GM21825 (cell line): ENCODE results near the gene GPR37L1.
"Not testable (repeated sequence)": the region's sequence is repeated elsewhere in the genome, so short reads cannot be mapped to it uniquely, and the experiment has no call there.

ENCODE experiments used
- ATAC-seq: cut with Tn5 transposase; IDR thresholded peaks from one replicate; pipeline ENCODE4 v1.9.1; 2021; ENCODE audit warnings: mild to moderate bottlenecking, moderate library complexity; ENCODE audit not compliant: unreplicated experiment

GPR37L1 gene

GRCh38 chr1:202133001-202133400 is 10.3 kb downstream of the GPR37L1 start:
- no peak for ATAC-seq

DNA sequence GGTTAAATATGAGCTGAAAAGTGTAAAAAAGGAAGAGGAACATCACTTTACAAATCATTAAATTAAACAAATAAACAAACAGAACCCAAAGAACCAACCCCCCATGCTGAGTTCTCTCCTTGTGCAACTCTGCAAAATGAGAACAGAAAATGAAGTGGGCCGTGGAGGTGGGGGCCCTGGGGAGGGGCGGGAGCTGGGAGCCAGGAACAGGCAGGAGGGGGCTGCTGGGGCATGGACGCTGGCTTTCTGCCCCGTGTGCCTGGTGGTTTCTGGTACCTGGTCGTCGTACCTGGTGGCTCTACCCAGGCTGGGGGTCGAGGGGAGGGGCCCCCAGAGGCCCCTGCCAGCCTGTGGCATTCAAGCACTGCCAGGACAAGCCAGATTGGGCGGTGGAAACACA is 10.8 kb downstream of the GPR37L1 start:
- no peak for ATAC-seq

GRCh38 chr1:202133989-202134388 is 11.3 kb downstream of the GPR37L1 start:
- no peak for ATAC-seq

DNA sequence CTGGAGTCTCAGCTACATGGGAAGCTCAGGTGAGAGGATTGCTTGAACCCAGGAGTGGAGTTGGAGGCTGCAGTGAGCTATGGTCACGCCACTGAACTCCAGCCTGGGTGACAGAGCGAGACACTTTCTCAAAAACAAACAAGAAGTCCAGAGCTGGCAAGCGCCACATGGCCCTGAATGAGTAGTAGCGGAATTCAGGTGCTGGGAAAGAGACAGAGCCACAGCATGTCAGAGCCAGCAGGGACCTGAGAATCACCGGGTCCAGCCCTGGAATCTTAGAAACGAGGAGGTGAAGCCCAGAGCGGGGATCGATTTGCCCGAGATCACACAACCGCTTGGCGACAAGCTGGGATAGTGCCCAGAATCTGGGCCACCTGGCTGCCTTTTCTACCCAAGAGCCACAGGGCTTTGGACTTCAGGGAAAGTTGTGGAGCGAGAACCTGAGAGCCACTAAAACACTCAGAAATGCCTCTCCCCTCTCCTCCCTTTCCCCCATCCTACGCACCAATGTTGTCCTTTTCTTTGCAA is 12.0 kb downstream of the GPR37L1 start:
- ATAC-seq: no peak

DNA sequence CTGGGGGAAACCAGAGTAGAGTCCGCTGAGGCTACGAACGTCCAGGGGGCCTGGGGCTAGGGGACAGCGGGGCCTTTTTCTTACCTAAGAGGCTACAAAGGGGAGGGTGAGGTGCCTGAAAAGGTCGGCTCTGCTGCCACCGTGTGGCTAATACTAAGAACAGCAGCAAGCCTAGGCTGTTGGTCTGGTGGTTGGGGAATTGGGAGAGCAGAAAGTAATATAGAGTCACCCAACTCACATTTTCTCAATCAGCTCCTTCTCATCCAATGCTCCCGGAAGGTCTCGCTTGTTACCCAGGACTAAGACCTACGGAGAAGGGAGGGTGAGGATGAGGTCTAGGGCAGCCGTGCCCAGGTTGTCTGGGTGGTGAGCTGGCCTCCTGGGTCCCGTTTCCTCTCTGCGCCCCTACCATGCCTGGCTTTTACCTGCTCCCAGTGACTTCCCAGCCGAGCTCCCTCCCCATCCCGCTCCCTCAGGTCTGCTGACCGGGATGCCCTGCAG is 12.6 kb downstream of the GPR37L1 start:
- peak; percentile 53 for ATAC-seq

DNA sequence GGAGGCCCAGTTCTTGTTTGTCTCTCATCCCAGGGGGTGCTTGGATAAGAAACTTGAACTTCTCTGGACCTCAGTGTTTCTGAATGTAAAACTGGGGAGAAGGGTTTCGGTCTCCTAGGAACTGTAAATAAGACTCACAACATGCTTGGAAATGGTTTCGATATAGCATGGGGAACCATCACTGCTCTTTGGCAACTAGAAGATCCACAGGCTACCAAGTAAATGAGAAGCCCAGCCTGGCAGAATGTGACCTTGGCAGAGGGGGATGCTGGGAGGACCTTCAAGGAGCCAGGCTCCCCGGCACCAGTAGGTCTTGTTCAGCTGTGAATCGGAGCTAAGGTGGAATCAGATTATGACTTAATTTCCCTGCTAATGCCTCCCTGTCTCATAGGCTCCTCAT is 18.1 kb downstream of the GPR37L1 start:
- no peak for ATAC-seq

DNA sequence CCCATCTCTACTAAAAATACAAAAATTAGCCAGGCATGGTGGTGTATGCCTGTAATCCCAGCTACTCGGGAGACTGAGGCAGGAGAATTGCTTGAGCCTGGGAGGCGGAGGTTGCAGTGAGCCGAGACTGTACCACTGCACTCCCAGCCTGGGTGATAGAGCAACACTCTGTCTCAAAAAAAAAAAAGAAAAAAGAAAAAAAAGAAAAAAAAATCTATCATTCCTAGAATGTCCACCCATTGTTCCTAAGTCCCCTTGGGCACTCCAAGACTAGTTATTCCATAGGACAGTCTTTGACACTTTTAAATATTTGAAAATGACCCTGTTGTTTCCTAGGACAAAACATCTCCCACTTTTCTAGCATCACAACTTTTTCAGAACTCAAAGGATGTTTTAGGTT is 18.8 kb downstream of the GPR37L1 start:
- ATAC-seq: not testable (repeated sequence)

GRCh38 chr1:202143011-202143767 is 20.5 kb downstream of the GPR37L1 start:
- peak; percentile 10 for ATAC-seq

GRCh38 chr1:202143768-202144401 is 21.2 kb downstream of the GPR37L1 start:
- peak; percentile 45 for ATAC-seq

DNA sequence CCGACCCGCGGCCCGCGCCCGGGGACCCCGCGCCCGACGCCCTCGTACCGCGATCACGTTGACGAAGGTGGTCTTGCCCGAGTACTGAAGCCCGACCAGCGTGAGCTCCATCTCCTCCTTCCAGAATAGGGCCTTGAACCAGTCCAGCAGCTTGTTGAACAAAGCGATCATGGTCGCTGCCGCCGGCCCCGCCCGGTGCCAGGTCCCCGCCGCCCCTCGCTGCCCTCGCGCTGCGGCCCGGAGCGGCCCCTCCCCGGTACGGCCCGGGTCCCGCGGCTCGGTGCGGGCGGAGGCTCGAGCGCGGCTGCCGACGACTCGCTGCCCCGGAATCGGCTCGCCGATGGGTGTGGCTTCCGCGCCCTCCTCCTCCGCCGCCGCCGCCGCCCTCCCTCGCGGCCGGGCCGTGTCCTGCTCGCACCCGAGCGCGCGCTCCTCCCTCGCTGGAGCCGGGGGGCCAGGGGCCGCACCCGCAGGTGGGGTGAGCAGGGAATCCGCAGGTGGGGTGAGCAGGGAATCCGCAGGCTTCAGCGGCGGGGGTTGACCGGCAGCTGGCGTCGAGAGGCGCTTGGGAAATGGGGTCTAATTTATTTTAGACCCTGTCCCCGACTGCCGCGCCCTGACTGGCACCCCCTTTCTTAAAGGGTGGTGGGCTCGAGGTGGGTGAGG is 21.8 kb downstream of the GPR37L1 start, which contains the start of gene ARL8A:
Gene ARL8A, minus strand, starts transcription at position 336 of the 666 bp plus-strand sequence. Its CDS starts 165 bp downstream, at position 171.
- ATAC-seq: peak; percentile 67

GRCh38 chr1:202145068-202145743 is 22.5 kb downstream of the GPR37L1 start:
- ATAC-seq: no peak

DNA sequence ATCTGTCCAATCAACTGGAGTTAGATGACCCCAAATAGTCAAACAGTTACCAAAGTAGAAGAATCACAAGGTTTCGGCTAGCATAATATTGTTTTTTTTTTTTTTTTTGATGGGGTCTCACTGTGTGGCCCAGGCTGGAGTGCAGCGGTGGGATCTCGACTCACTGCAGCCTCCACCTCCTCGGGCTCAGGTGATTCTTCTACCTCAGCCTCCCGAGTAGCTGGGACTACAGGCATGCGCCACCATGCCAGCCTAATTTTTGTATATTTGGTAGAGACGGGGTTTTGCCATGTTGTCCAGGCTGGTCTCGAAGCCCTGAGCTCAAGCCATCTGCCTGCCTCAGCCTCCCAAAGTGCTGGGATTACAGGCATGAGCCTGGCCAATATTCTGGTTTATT is 23.0 kb downstream of the GPR37L1 start:
- not testable (repeated sequence) for ATAC-seq

GRCh38 chr1:202146279-202146678 is 23.6 kb downstream of the GPR37L1 start:
- no peak for ATAC-seq

GRCh38 chr1:202146993-202147392 is 24.3 kb downstream of the GPR37L1 start:
- ATAC-seq: no peak

DNA sequence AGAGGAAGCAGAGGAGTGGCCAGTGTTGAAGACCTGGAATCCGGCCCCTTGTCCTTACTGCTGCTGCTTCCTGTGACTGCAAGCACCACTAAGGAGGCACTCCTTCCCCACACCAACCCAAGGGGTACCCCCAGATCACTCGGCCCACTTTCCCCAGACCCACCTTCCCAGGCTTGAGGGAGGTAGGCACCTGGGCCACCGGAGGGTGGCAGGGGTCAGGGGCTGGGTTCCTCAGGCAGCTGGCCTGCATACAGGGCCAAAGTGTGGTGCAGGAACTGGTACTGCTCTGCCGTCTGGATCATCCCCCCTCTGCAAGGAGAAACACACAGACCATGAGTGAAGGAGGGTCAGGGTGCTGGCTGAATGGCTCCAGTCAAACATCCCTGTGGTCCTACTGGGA is 25.7 kb downstream of the GPR37L1 start:
- no peak for ATAC-seq

DNA sequence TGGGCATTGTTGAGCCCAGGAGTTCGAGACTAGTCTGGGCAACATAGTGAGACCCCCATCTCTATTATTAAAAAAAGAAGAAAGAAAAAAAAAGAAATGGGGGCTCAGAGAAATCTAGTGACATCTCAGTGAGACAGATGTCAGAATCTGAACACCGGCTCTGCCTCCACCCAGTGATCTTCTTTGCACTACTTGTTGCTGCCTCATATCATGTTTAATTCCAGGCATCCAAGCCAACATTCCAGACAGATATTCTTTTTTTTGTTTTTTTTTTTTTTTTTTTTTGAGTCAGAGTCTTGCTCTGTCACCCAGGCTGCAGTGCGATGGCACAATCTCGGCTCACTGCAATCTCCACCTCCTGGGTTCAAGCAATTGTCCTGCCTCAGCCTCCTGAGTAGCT is 26.8 kb downstream of the GPR37L1 start:
- no peak for ATAC-seq

- no peak for ATAC-seq
Observed at GRCh38 chr1:202150187-202150586, 27.5 kb downstream of the GPR37L1 start.

DNA sequence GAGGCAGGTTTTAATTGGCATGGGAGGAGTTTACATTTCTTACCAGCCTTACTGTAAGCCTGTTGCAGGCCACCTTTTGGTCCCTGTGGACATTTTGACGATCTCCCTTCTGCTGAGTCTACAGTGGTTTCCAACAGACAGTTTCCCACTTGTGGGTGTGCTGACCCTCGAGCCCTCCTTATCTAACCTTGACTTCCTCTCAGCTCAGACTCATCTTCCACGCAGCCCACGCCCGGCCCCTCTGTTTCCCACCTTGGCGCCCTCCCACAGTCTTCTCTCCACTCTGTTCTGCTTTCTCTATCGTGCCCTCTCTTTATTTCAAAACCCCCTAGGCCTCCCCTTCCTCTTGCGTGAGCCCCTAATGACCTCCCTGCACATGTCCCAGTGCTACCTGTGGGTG is 27.9 kb downstream of the GPR37L1 start:
- ATAC-seq: no peak

- ATAC-seq: no peak
Observed at GRCh38 chr1:202151045-202151444, 28.3 kb downstream of the GPR37L1 start.

DNA sequence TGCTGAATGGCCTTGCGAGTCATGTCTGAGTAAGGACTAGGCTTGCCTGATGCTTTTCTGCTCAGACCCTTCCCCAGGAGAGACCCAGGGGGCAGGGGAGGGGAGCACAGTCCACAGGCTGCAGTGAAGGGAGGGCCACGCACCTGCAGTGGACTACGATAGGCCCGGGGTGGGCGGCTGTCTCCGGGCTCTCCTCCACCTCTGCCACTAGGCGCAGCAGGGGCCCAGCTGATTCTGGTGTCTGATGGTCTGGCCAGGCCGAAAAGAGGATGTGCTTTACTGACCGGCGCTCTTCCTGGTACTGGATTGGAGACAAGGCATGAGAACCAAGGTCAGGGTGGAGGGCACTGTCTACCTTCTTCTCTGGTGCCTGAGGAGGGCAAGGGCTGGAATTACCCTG is 29.7 kb downstream of the GPR37L1 start:
- ATAC-seq: no peak

DNA sequence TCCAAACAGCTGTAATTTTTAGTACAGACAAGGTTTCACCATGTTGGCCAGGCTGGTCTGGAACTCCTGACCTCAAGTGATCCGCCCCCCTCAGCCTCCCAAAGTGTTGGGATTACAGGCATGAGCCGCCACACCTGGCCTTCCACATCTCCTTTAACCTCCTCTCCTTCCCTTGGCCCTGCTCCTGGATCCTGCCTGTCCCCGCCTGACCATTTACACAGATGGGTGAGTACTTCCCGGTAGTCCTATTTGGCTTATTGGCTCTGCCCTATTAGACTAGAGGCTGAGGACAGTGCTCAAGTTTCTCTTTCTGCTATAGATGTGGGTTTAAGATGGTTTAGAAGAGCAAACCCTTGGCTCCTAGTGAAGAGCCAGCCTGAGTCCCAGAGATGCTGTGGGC is 30.6 kb downstream of the GPR37L1 start:
- no peak for ATAC-seq
